AG04449 (cell line): ENCODE data around the gene ALK.

Experiments
- CTCF ChIA-PET: fragments of 350-600 bp; formaldehyde crosslinking; extraction: SDS; loops from one replicate; lab custom pipeline; 2021; ENCODE audit warnings: antibody characterized with exemption; lab: Yijun Ruan, JAX
- POLR2A ChIA-PET: fragments of 400-600, 350-600 bp; formaldehyde crosslinking; extraction: SDS; loops from one replicate; lab custom pipeline; 2020; ENCODE audit warnings: antibody characterized with exemption, inconsistent platforms; lab: Yijun Ruan, JAX
- DNase-seq: peaks from one replicate; pipeline ENCODE4 v3.0.0-alpha.2; 2010; ENCODE audit warnings: low read depth, low spot score
- H3K4me3 ChIP-seq: 2 replicates; pipeline ENCODE4 v1.5.1; 2011; ENCODE audit warnings: low read depth, mild to moderate bottlenecking, control low read depth, low read length
- CTCF ChIP-seq: IDR thresholded peaks from one replicate; pipeline ENCODE4 v1.5.1; 2011; ENCODE audit warnings: mild to moderate bottlenecking, moderate library complexity, low read length, control low read depth, inconsistent platforms; ENCODE audit not compliant: insufficient read depth; ENCODE audit errors: missing control alignments

The ALK gene

GRCh38 chr2:29423061-29423666 is 498.2 kb downstream of the ALK start:
- DNase-seq = no peak
- ChIA-PET POLR2A (no interaction called here), CTCF (no interaction called here)
- no peak overlapping the region for H3K4me3 ChIP-seq
- no peak for TF ChIP-seq CTCF

GRCh38 chr2:29420999-29421782 is 500.2 kb downstream of the ALK start:
- TF ChIP-seq CTCF = no peak
- no peak for DNase-seq
- H3K4me3 ChIP-seq = no peak overlapping the region
- CTCF ChIA-PET = no interaction called here
- POLR2A ChIA-PET = no interaction called here

- TF ChIP-seq CTCF = no peak
- no peak for DNase-seq
- CTCF ChIA-PET = no interaction called here
- POLR2A ChIA-PET = no interaction called here
- no peak overlapping the region for H3K4me3 ChIP-seq
Observed at GRCh38 chr2:29420464-29420863, 500.9 kb downstream of the ALK start.

- DNase-seq = no peak
- H3K4me3 ChIP-seq = no peak overlapping the region
- ChIA-PET POLR2A (no interaction called here), CTCF (no interaction called here)
- TF ChIP-seq CTCF = no peak
Observed at GRCh38 chr2:29417630-29418029, 503.8 kb downstream of the ALK start.

- ChIA-PET CTCF (interaction anchor here (0.6 kb wide), 1 partner anchor 103 kb away, joined by 3 read pairs; no protein-coding TSS in a partner anchor), POLR2A (no interaction called here)
- H3K4me3 ChIP-seq = no peak overlapping the region
- no peak for DNase-seq
- TF ChIP-seq CTCF = no peak
Observed at GRCh38 chr2:29412197-29412925, 509.0 kb downstream of the ALK start.

- no peak overlapping the region for H3K4me3 ChIP-seq
- CTCF ChIA-PET = interaction anchor here (1.5 kb wide), 1 partner anchor 362 kb away, joined by 3 read pairs; no protein-coding TSS in a partner anchor
- POLR2A ChIA-PET = no interaction called here
- TF ChIP-seq CTCF = no peak
- DNase-seq = no peak
Observed at GRCh38 chr2:29405707-29406106, 515.7 kb downstream of the ALK start.
